Jurkat, Clone E6-1 (cell line): ENCODE measurements around the gene NFATC1.
"Not testable (repeated sequence)": the region's sequence is repeated elsewhere in the genome, so short reads cannot be mapped to it uniquely, and the experiment has no call there.

Experiments
- DNase-seq: peaks from one replicate; pipeline ENCODE4 v3.0.0-alpha.2; 2011; ENCODE audit warnings: low read depth, low spot score
- H3K4me3 ChIP-seq: 2 replicates; pipeline ENCODE4 v1.5.1; 2011; ENCODE audit warnings: mild to moderate bottlenecking, low read length, control low read depth, moderate library complexity

Gene NFATC1

DNA sequence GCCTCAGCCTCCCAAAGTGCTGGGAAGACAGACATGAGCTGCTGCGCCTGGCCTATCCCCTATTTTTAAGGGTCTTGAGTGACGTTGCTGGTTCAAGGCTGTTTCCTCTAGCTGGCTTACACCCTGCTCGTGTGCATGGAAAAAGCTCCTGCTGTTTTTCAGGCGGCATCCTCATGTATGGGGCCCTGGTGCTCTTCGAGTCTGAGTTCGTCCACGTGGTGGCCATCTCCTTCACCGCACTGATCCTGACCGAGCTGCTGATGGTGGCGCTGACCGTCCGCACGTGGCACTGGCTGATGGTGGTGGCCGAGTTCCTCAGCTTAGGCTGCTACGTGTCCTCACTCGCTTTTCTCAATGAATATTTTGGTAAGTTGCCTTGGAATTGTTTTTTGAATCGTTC lies 22.0 kb upstream of the NFATC1 start:
- no peak for DNase-seq
- H3K4me3 ChIP-seq = no peak overlapping the region

DNA sequence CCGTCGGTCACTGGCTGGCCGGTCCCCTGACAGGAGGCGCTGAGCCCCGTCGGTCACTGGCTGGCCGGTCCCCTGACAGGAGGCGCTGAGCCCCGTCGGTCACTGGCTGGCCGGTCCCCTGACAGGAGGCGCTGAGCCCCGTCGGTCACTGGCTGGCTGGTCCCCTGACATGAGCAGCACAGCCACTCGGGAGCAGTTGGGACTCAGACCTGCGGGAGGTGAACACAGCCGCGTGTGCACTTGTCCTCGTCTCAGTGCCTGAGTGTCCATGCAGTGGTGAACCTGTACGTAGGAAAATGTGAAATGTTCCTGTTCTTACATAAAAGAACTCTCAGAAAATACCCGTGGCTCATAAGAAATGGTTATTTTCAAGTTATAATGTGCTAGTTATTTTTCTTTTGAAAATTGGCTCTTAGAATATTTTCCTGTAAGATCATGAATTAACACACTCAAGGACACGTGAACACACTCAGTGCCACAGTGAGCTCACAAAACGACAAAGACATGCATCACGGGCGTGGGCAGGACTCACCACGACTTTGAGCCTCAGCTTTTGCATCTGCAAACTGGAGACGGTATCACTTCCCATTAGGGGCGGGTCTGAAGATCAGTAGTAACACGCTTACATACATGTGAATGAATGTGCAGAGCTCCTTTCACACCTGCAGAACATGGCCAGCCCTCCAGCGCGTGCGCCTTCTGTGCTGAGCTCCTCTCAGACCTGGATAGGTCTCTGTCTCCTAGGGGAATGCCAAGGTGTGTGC lies 21.1 kb upstream of the NFATC1 start:
- no peak for DNase-seq
- no peak overlapping the region for H3K4me3 ChIP-seq

DNA sequence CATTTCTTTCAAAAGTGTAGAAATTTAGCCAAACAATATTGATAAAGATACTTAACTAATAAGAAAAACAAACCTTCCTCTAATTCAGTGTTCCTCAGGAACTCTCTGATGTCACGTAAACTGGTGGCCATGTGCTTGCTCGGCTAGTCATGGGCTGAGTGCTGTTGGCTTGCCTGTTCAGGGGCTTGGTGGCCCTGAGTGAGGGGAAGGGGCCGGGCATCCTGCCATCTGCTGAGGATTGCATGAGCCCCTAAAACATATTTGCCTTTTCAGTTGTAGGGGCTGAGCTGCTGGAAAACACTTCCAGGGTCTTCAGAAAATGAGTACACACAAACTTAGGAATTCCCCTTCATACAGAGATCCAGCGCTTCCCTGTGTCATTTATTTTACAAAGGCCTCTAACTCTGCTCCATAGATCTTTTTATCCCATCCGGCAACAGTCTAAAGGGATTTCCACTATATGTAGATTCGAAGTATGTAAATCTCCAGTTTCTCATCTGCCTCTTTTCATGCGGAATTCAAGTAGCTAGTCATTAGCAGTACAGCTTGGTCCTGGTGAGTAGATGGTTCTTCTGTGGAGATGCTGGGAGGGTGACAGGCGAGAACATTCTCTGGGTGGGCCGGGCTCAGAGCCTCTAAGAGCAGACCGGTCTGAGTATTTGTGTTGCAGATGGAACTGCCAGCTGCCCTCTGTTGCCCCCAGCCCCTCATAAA lies 20.1 kb upstream of the NFATC1 start:
- H3K4me3 ChIP-seq = no peak overlapping the region
- DNase-seq = no peak

DNA sequence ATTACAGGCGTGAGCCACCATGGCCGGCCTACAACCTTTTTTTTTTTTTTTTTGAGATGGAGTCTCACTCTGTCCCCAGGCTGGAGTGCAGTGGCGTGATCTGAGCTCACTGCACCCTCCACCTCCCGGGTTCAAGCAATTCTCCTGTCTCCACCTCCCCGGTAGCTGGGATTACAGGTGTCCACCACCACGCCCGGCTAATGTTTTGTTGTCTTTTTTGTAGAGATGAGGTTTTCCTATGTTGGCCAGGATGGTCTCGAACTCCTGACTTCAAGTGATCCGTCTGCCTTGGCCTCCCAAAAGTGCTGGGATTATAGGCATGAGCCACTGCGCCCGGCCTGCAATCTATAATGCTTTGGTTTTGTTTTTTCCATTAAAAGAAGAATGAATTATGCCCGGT lies 19.1 kb upstream of the NFATC1 start:
- not testable (repeated sequence) for DNase-seq, H3K4me3 ChIP-seq

DNA sequence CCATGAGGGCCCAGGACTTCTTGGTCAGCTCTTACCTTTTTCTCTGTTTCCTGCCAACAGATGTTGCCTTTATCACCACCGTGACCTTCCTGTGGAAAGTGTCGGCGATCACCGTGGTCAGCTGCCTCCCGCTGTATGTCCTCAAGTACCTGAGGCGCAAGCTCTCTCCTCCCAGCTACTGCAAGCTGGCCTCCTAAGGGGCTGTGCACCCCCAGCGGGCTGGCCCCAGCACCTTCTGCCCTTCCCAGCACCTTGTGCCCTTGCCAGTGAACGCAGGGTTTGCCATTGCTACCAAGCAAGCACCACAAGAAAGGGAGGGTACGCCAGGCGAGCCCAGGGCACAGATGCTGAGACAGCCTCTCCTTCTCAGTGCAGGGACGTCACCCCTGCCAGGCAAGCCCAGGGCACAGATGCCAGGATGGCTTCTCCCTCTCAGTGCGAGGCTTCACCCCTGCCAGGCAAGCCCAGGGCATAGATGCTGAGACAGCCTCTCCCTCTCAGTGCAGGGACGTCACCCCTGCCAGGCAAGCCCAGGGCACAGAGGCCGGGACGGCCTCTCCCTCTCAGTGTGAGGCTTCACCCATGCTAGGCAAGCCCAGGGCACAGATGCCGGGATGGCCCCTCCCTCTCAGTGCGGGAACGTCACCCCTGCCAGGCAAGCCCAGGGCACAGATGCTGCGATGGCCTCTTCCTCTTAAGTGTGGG lies 18.4 kb upstream of the NFATC1 start:
- H3K4me3 ChIP-seq = no peak overlapping the region
- DNase-seq = no peak

DNA sequence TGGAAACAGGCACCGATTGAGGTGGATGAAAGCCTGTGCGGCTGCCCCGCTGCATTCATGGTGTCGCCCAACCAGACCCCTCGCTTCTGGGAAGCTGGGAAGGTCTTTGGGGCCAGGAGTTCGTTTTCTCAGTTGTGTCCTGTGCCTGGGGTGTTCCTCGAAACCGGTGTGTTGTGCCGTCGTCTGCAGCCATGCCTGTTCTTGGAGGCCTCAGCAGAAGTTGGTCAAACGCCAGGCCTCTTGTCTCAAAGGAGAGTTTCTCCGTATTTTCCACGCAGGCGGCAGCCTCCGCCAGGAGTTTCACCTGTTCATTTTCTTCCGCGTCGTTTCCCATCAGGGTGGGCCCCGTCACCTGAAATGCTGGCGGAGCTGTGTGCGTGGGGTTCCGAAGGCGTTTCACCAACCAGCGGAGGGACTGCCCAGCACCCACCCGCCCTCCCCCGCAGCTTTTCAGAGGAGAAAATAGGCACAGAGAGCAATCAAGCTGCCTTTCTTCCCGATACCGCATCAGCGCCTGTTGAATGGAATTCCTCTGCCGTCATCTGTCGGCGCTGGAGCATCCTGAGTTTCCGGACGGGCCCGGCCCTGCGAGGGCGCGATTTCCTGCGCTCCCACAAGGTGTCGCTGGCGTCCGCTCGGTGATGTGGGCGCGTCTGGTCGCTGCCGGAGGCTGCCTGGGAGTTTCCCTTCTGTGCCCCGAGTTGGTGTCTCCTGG lies 17.0 kb upstream of the NFATC1 start:
- DNase-seq = no peak
- H3K4me3 ChIP-seq = no peak overlapping the region

DNA sequence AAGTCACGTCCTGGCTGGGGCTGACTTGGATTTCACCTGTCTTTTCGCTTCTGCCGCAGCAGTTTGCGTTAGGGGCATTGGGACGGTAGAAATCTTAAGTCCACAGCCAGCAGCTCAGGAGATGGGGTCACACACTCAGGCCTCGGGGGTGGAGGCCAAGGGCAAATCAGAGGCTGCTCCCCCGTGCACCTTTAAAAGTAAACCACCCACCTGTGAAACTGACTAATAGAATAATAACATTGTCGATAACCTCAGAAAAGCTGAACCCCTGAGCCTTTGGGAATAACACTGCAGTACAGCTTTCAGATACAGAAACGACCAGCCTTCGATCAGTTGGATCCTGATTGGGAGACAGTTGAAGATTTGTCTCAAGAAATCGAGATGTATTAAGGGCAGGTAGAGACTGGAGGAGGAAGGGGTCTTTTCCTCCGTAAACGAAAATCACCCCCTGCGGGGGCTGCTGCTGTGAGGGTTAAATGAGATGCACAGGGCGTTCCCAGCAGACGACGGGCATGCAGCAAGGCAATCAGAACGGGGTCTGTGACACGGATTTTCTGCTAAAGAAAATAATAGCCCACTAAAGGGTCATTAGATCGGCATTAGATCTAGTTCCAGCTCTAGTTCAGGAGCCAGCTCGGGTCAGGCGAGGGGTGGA lies 16.4 kb upstream of the NFATC1 start:
- no peak for DNase-seq
- H3K4me3 ChIP-seq = no peak overlapping the region

DNA sequence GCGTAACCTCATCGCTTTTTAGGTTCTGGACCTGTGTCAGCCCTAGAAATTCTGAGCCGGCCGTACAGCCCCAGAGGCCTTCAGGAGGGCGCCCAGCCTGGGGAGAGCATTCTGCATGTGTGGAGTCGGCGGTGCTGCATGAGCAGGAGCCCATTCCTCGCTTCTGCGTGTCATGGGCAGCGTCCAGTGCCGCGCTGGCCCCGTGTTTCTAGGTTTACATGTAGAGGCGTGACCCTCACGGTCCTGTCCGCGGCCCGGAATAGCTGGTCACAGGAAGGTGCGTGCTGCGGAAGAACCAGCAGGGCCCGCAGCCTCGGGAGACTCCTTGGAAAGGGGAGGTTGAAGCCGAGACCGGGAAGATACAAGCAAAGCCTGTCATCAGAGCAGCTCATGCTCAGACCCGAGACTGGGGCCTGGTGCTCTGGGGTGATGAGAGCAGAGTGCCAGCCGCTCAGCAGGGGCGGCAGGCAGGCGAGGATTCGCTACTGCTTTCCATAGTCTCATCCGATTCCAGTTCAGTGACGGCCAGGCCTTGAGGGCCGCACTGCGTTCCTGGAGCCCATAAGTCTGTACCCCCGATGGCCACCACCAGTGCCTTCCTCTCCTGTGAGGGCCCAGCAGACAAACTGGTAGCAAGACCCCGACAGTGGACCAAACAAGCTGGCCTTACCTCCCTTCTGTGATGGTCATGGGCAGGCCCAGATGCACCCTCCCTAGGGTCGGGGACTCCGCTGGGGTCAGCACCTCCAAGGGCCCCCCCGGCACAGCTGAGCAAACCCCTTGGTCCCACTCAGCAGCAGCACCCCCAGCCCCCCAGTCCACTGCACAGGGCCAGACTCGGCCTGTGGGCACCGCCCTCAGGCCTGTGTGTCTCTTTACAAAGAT lies 15.6 kb upstream of the NFATC1 start:
- no peak overlapping the region for H3K4me3 ChIP-seq
- DNase-seq = no peak

DNA sequence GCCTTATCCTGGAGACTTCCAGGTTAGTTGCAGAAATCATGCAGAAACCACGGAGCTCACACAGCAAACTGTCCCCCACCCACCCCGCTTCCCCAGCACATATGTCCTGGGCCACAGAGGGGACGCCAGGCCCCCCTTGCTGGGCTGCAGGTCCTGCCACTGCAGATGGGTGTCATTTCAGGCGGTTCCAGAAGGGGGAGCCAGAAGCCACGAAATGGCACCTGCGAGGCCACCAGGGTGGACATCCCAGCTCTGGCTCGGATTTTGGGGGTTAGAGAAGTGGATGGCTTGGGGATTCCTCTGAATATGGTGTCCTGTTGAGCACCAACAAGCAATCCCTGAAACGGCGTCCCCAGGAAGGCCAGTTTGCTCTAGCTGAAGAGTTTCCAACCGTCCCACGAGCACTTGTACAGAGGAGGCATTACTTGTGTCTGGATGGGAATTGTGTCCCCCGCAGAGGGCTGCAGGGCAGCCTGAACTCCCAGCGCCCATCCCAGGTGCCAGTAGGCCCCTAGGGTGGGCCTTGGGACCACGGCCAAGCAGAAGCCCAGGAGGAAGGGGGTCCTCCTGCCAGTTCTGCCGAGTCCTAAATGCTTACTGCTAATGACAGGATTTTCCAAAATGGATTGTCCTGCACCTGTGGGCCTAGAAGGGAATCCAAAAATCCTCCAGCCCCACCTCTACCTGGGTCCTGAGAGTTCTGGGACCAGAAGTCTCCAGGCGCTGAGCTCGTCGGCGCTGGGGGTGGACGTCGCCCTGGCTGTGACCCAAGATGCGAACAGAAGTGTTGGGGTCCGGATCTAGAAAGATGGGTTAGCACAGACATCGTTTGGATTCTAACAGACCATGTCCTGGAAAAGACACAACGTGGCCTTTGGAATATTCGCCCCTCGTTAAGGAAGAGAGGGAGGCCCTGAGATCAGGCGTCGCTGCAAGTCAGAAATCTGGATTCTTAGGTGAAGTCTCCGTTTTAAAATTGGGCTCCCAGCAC lies 14.6 kb upstream of the NFATC1 start:
- no peak for DNase-seq
- no peak overlapping the region for H3K4me3 ChIP-seq

DNA sequence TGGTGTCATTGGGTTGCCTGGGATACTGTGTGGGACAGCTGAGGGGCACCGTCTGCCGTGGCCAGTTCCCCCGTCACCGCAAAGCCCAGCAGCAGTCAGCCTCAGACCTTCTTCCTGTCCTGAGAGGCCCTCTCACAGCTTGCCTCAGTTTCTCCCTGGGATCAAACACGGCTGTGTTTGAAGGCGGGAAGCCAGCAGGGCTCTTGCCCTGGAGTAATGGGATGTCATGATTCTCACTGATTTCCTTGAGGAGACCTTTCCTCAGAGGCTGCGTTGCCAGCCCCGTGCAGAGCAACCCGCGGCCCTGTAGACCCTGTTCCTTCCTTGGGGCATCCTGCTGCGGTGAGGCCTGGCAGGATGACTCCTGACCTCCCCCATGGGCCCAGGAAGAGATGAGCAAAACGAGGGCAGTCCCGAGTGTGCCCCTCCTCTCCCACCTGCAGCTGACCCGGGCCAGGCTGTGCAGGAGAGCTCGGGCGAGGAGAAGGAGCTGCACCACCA lies 13.9 kb upstream of the NFATC1 start:
- DNase-seq = no peak
- no peak overlapping the region for H3K4me3 ChIP-seq

DNA sequence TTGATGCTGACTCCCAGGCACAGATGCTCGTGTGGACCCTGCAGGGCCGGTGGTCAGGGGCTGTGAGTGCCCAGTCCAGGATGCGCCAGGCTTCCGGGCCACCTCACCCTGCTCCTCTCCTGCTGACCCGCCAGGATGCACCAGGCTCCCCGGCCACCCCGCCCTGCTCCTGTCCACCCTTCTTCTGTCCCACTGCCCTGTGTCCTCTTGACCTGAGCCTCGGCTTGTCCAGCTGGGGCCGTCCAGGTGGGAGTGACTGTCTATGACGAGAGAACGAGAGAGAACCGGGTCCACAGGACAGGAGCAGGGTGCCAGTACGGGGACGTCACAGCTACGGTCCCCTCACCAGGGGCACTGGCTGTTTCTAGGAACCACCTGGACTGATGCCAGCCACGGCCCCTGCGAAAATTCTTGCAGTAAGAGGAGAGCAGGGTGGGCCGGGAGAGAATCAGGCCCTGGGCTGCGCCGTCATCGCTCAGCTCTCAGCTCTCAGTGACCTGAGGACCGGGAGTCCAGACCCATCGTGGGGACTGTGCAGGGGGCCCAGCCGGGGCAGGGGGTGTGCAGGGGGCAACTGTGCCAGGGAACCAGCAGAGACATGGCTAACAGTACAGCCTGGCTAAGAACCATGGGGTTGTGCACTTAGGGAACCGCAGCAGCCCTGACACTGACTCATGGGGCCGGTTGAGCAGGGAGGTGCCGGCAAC lies 12.9 kb upstream of the NFATC1 start:
- DNase-seq = no peak
- H3K4me3 ChIP-seq = no peak overlapping the region

DNA sequence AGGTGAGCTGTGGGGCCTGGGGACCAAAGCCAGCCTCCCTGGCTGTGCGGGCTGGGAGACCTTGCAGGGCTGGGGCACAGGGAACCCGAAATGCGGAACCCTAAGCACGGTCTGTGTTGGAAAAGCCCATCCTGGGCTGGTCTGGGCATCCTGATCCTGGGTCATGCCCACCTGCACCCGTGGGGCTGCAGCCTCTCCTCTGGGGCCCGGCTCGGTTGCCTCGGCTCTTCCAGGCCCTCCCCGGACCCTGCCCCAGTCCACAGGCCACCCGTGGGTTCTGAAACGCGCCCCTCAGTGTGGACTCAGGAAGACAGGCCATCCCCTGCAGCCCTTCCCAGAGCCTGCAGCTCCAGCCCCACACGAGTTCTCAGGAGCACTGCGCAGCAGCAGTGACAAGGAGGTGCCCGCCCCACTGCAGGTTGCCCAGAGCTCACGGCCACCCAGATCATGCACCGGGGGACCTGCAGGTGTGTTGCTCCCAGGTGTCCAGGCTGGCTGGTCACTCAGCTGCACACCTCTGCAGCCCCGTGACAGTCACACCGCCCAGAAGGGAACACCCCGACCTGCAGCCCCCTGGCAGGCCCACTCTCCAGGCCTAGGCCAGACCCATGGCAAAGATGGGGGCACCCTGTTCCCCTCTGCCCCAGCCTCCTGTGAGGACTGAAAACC lies 12.2 kb upstream of the NFATC1 start:
- H3K4me3 ChIP-seq = no peak overlapping the region
- DNase-seq = no peak

DNA sequence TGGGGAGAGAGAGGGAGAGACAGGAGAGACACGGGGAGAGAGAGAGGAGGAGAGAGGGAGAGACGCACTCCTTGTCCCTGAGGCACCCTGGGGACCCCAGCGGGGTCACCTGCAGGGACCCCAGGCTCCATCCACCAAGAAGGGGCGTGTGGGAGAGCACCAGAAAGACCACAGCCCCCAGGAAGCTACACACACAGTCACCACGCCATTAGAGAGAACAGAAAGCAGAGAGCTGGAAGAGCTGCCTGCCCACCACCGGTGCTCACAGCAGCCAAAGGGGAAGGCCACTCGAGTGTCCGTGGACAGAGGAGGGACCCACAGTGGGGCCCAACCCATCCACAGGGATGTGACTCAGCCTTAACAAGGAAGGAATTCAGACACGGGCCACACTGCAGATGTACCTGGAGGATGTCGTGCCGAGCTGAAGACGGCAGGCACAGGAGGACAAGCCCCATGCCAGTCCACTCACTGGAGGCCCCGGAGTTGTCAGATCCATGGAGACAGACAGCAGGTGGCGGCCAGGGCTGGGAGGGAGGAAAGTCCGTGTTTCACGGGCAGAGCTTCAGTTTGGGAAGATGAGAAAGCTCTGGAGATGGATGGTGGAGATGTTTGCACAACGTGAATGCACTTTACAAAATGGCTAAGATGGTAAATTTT lies 11.5 kb upstream of the NFATC1 start:
- DNase-seq = no peak
- H3K4me3 ChIP-seq = no peak overlapping the region

DNA sequence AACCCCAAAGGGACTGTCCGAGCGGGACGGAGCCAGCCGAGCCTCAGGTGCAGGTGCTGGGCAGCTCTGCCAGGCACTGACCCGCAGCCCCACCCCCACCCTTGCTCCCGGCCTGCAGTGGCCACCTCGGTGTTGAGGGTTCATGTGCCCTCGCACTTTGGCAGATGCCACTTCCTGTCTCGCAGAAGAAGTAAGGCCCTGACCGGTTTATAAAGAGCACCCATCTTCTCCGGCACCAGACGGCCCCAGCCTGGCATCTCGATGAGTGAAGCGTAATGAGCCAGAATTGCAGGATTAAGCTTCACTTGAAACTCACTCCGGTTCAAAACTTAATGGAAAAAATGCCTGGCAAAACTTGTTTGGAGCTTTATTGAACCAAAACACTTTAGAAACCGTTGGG lies 10.9 kb upstream of the NFATC1 start:
- DNase-seq = no peak
- no peak overlapping the region for H3K4me3 ChIP-seq

DNA sequence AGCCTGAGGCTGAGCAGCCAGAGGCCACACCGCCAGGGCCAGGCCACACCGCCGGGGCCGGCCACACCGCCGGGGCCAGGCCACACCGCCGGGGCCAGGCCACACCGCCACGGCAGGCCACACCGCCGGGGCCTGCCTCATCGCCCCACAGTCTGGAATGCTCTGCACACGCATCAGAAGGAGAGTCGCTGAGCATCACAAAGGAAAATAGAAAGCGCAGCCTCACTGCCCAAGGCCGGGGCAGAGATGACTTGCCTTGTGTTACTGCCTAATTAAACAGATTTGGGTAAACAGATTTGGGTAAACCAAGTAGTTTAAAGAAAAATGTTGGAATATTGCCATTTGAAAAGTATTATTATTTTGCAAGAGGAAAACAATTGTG lies 10.4 kb upstream of the NFATC1 start:
- DNase-seq = no peak
- no peak overlapping the region for H3K4me3 ChIP-seq
